NCI-H1436 (cell line): ENCODE measurements around the gene MYBPC2.
"Not testable (repeated sequence)": the region's sequence is repeated elsewhere in the genome, so short reads cannot be mapped to it uniquely, and the experiment has no call there.

Experiments used
- DNase-seq: peaks from one replicate; lab custom pipeline; 2025; lab: John Stamatoyannopoulos, UW

The MYBPC2 gene

GRCh38 chr19:50428772-50429463 lies 3.8 kb upstream of the MYBPC2 start:
- DNase-seq, result no peak

DNA sequence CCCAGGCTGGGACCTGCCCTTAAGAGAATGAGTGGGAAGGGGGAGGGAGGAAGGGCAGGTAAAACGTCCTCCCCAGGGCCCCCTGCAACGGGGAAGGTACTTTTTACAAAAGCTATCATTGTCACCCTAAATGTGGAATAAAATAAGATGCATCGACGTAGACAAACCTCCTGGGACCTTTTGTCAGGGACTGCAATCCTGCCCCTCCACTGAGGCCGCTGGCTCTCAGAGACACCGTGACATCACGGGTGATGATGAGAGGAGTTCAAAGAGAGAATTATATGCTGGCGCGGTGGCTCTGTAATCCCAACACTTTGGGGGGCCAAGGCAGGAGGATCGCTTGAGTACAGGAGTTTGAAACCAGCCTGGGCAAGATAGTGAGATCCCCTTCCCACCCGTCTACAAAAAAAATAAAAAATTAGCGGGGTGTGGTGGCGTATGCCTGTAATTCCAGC lies 1.8 kb upstream of the MYBPC2 start:
- DNase-seq, result peak; percentile 19

GRCh38 chr19:50431343-50432220 lies 1.1 kb upstream of the MYBPC2 start:
- DNase-seq, result peak; percentile 85

DNA sequence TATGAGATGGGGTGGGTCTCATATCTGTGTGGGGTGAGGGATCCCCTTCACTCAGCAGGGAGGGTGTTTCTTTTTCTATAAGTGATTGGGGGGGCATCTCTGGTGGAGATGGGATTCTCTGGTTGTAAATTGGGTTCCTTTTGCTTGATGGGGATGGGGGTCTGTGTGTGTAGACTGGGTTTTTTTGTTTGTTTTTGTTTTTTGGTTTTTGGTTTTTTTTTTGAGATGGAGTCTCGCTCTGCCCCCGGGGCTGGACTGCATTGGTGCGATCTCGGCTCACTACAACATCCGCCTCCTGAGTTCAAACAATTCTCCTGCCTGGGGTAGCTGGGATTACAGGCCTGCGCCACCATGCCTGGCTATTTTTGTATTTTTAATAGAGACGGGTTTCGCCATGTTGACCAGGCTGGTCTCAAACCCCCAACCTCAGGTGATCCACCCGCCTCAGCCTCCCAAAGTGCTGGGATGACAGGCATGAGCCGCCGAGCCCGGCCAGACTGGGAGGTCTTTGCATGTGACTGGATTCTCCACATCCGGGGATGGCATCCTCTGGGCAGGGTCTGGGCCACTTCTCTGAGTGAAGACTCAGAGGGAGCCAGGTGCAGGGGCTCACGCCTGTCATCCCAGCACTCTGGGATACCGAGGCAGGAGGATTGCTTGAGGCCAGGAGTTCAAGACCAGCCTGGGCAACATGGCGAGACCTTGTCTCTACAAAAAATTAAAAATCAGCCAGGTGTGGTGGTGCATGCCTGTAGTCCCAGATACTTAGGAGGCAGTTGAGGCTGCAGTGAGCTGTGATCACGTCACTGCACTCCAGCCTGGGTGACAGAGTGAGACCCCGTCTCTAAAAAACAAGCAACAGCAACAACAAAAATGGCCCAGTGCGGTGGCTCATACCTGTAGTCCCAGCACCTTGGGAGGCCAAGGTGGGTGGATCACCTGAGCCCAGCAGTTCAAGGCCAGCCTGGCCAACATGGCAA lies 799 bp downstream of the MYBPC2 start:
- no peak for DNase-seq

- DNase-seq, result no peak
Observed at GRCh38 chr19:50434525-50434924, 1.8 kb downstream of the MYBPC2 start.

GRCh38 chr19:50435221-50435620 lies 2.5 kb downstream of the MYBPC2 start:
- no peak for DNase-seq

- DNase-seq, result no peak
Observed at GRCh38 chr19:50435627-50436026, 2.9 kb downstream of the MYBPC2 start.

DNA sequence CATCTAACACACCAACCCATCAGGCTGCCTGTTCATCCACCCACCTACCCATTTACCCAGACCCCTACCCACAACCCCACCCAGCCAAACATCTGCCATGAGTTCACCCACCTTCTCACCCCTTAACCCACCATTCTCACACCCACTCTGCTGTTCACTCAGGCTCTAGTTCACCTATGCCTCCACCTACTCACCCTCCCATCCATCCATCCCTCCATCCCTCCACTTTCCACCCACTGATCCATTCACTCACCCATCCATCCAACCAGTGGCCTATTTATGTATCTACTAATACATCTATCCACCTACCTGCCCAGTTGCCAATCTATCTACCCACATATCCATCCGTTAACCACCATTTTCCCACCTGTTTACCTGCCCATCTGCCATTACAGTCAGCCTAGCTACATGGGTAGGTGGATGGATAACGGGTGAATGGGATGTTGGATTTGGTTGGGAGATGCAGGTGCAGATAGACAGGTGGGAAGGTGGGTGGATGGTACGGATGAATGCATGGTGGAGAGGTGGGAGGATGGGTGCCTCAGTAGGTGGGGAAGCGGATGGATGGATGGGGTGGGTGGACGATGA lies 5.3 kb downstream of the MYBPC2 start:
- DNase-seq, result no peak

DNA sequence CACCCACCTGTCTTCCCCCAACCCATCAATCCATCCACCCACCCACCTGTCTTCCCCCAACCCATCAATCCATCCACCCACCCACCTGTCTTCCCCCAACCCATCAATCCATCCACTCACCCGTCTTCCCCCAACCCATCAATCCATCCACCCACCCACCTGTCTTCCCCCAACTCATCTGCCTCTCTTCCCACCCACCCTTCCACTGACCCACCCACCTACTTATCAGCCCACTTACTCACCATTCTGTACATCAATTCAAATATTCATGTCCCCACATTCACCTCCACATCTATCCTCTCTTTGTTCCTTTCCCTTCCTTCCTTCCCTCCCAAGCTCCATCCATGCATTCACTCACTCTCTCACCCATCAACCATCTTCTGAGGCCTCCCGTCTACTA lies 6.4 kb downstream of the MYBPC2 start:
- DNase-seq, result not testable (repeated sequence)

DNA sequence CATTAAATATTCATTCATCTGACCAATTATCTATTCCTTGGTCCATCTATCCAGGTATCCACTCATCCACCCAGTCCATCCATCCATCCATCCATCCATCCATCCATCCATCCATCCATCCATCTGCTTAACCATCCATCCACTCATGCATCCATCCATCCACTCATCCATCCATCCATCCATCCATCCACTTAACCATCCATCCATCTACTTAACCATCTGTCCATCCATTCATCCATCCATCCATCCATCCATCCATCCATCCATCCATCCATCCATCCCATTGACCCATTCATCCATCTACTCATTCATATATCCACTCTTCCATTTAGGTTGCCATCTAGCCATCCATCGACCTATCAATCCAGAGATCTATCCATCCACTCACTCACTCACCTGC lies 11.4 kb downstream of the MYBPC2 start:
- no peak for DNase-seq

DNA sequence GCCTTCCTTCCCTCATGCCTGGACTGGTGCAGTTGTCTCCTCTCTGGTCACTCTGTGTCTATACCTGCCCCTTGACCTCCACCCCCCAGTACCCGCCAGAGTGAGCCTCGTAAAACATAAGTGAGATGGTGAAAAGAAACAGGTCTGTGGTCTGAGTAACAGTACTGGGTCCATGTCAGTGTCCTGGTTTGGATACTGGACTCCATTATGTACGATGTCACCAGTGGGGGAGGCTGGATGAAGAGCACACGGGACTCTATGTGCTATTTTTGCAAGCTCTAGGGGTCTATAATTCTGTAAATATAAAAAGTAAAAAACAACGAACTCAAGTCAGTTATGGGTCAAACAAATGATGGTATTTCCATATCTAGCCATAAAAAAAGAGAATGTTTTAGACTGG lies 14.4 kb downstream of the MYBPC2 start:
- no peak for DNase-seq

DNA sequence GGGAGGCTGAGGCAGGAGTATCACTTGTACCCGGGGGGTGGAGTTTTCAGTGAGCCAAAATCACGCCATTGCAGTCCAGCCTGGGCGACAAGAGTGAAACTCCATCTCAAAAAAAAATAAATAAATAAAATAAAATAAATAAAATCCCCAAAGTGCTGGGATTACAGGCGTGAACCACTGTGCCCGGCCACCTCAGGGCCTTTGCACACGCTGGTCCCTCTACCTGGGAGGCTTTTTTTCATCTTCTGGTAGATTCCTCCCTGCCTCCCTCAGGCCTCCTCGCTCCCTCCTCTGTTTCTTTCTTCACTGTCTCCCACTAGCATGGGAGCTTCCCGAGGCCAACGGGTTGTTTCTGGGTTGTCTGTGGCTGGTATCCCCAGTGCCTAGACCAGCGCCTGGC lies 15.1 kb downstream of the MYBPC2 start:
- no peak for DNase-seq

GRCh38 chr19:50449236-50449899 lies 16.7 kb downstream of the MYBPC2 start:
- DNase-seq, result no peak

DNA sequence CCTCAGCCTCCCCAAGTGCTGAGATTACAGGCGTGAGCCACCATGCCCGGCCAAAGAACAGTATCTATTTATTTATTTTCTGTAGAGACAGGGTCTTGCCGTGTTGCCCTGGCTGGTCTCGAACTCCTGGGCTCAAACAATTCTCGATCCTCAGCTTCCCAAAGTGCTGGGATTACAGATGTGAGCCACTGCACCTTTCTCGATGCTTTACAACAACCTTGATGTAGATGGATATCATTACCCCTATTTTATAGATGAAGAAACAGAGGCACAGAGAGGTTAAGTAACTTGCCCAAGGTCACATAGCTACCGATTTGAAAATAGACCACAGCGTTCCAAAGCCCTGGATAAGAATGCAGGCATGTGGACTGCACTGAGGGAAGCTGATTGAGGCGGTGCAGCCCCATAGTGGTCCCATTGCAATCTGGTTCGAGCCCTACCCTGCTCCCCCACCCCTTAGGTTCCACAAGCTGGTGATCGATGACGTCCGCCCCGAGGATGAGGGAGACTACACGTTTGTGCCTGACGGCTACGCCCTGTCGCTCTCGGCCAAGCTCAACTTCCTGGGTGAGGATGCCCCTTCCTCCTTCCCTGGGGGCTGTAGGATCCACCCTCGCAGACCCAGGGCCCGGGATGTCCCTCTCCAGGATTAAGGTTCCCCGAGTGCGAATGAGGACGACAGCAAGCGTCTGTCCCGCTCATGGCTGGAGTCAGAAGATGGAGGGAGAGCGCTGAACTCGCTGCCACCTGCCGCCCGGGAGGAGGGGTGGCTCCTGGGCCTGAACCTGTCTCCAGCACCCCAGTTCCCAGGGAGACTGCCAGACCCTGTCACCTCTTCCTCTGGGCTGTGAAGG lies 17.9 kb downstream of the MYBPC2 start:
- no peak for DNase-seq

- DNase-seq, result no peak
Observed at GRCh38 chr19:50451223-50451534, 18.5 kb downstream of the MYBPC2 start.

GRCh38 chr19:50453243-50453642 lies 20.6 kb downstream of the MYBPC2 start:
- DNase-seq, result no peak

DNA sequence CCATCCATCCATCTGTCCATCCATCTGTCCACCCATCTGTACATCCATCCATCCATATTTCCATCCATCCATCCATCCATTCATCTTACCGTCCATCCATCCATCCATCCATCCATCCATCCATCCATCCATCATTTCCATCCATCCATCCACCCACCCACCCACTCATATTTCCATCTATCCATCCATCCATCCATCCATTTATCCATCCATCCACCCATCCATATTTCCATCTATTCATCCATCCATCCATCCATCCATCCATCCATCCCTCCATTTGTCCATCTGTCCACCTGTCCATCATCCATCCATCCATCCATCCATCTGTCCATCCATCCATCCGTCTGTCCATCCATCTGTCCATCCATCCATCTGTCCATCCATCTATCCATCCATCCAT lies 23.3 kb downstream of the MYBPC2 start:
- DNase-seq, result no peak

- no peak for DNase-seq
Observed at GRCh38 chr19:50457300-50457699, 24.6 kb downstream of the MYBPC2 start.

DNA sequence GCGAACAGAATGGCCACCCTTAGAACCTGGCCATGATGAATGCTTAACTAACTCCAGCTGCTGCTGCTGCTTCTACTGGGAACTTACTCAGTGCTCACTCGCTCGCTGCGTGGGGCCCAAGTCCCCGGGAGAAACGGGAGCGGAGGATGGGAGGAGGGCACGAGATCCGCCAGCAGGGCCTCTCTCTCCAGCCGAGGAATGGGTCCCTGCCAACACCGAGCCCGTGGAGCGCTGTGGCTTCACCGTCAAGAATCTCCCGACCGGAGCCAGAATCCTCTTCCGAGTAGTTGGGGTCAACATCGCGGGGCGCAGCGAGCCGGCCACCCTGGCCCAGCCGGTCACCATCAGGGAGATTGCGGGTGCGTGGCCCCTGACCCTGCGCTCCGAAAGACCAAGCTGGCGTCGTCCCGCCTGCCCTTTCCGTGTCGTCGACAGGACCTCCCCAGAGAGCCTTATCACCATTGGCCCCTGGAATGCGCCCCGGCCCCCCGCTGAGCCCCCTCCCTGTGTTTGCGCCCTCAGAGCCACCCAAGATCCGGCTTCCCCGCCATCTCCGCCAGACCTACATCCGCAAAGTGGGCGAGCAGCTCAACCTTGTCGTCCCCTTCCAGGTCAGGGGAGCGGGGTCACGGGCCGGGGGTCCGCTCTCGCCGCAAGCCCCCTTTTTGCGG lies 25.8 kb downstream of the MYBPC2 start:
- no peak for DNase-seq

DNA sequence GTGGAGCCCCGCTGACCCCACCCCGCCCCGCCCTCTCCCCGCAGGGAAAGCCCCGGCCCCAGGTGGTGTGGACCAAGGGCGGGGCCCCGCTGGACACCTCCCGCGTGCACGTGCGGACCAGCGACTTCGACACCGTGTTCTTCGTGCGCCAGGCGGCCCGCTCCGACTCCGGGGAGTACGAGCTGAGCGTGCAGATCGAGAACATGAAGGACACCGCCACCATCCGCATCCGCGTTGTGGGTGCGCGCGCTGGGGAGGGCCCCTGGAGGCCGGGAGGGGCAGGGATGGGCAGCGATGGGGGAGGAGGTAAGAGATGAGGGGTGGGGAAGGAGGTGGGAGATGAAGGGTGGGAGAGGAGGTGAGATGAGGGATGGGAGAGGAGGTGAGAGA lies 26.4 kb downstream of the MYBPC2 start:
- no peak for DNase-seq
